Heart left ventricle (tissue), 13 donors: ENCODE results near the gene DDR2.

Source experiments
- CTCF ChIP-seq, 12 donors: fragments of 200-600 bp; sonication (generic) in 4 of 12; IDR thresholded peaks; one replicate each; pipeline versions ENCODE4 v1.5.0 to v1.8.0; 2018 to 2022; ENCODE audit warnings: antibody characterized with exemption in 12 of 12, mild to moderate bottlenecking in 5 of 12
- POLR2A ChIP-seq, 2 donors: fragments of 450-650 bp; IDR thresholded peaks; one replicate each; pipeline ENCODE4 v1.6.1; 2017; ENCODE audit warnings: antibody characterized with exemption in 2 of 2, mild to moderate bottlenecking in 2 of 2, moderate library complexity in 2 of 2
- donor health status: ischemic (EF 13 %, LVEDD 7.1; RV severe dilation, severe dysfunction).
- donor health status: DM: no; HTN: yes; CAD: no.
- donor health status: DM: no; HTN: no; CAD: no.
- donor health status: ischemic (EF 25% LVEDD 6.9; RV normal size, moderate dysfunction).
- donor health status: ischemic (EF 25% LVEDD 5.7; RV mildly dilated, moderate dysfunction).
- donor health status: ischemic (EF 35%, LVEDD 5.7; RV mildly dilated, moderate dysfunction).
- donor health status: nonischemic (EF 11% LVEDD 7.7; RV severe dilation, severe dysfunction).
- donor health status: DM: yes; HTN: yes; CAD: no.
- donor health status: PGD.
- donor health status: ischemic (EF 29% LVEDD 5.4; RV normal size, mild dysfunction).
- donor health status: nonischemic (EF 23%, LVEDD 6.1; RV moderate dilation, normal function).

- TF ChIP-seq CTCF (IDR thresholded peaks at IDR 0.05) (no peak), POLR2A (IDR thresholded peaks at IDR 0.05) (no peak)
These were observed 39.6 kb downstream of the DDR2 start for GRCh38 chr1:162671664-162672410.
